Right forelimb (tissue), 1 donor: ENCODE measurements around the gene GPR137B.
"Not testable (repeated sequence)": the region's sequence is repeated elsewhere in the genome, so short reads cannot be mapped to it uniquely, and the experiment has no call there.

Experiments used
- DNase-seq: peaks from one replicate; pipeline ENCODE4 v3.0.0-alpha.2; 2018

GPR137B gene

DNA sequence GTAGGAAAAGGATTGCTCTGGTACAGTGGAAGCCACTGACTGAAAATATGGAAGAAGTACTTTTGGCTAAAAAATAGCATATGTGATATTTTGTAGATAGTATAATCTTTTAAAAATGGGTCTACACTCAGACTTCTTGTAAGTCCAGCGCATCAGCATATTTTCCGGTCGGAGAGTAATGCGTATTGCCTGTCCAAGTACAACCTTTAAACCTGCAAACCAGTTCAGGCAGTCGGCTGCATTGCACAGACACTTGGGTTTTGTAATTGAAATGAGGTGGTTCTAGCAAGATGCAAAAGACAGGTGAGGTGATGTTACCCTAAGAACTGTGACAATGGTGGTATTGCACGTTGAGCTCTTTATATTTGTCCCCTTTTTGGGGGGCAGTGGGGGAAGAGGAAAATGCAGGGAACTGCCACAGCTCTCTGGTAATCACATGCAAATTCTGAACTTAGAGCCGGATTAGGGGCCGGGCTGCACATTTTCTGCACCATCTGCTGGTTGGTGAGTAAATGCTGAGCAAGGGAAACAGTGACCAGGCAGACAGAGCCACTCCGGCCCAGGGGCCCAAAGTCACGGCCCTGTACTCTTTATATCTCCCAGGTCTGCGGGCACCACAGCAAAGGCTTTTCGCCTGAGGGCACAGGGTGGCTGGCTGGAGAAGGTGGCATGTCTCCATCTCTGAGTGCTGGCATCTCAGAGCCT is 2.3 kb downstream of the GPR137B start:
- DNase-seq: no peak

- DNase-seq: no peak
Measured at GRCh38 chr1:236147068-236147467, 4.7 kb downstream of the GPR137B start.

GRCh38 chr1:236147521-236148469 is 5.5 kb downstream of the GPR137B start:
- DNase-seq: no peak

GRCh38 chr1:236148470-236148845 is 6.1 kb downstream of the GPR137B start:
- DNase-seq: no peak

GRCh38 chr1:236149003-236149595 is 6.8 kb downstream of the GPR137B start:
- DNase-seq: no peak

DNA sequence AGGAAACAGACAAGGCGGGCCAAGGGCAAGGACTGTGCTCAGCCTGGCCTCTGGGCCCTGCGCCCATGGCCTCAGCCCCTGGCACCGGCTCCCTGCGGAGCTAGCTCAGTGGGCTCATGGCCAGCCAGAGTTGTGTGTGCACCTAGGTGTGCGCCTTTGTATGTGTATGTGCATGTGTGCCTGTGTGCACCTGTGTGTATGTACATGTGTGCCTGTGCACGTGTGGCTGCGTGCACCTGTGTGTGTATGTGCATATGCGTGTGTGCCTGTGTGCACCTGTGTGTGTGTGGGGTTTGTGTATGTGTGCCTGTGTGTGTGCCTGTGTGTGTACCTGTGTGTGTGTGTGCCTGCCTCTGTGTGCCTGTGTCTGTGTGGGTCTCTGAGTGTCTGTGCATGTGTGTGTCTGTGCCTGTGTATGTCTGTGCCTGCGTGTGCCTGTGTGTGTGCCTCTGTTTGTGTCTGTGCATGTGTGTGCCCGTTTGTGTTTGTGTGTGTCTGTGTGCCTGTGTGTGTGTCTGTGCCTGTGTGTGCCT is 7.4 kb downstream of the GPR137B start:
- DNase-seq: no peak

GRCh38 chr1:236150311-236150955 is 8.1 kb downstream of the GPR137B start:
- DNase-seq: no peak

GRCh38 chr1:236150986-236151385 is 8.6 kb downstream of the GPR137B start:
- DNase-seq: no peak

- DNase-seq: no peak
Measured at GRCh38 chr1:236151739-236152424, 9.5 kb downstream of the GPR137B start.

DNA sequence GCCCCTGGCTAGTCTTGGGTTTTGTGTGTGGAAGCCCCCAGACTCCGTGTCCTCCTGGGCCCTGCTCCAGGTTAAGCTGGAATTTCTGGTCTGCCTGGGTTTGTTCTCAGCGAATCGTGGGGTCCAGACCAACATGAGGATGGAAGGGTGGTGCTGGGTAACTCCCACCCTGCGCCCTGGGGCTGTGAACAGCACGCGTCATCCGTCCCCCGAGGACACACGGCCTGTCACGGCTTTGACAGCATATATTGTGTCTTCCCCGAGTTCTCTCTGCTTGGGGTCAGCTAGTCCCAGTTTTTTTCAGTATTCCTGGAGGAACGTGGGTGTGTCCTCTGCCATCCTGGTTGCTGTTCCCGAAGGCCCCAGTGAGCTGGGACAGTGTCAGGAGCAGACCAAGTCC is 11.8 kb downstream of the GPR137B start:
- no peak for DNase-seq

GRCh38 chr1:236154671-236155398 is 12.5 kb downstream of the GPR137B start:
- no peak for DNase-seq

DNA sequence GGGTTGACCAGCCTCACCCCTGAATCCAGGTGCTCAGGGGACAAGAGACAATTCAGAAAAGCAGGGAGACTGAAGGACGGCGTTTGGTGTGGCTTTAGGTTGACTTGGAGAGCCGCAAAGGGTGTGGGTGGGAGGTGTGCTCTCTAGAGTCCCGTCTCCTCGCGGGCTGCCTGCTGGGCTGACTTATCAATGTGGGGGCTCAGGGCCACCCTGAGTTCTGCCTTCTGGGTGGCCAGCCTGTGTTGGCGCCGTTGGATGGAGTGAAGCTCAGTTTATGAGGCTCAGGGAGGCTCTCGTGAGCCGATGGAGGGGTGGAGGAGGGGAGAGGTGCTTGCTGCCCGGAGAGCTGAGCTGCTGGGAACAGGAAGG is 13.0 kb downstream of the GPR137B start:
- DNase-seq: no peak

DNA sequence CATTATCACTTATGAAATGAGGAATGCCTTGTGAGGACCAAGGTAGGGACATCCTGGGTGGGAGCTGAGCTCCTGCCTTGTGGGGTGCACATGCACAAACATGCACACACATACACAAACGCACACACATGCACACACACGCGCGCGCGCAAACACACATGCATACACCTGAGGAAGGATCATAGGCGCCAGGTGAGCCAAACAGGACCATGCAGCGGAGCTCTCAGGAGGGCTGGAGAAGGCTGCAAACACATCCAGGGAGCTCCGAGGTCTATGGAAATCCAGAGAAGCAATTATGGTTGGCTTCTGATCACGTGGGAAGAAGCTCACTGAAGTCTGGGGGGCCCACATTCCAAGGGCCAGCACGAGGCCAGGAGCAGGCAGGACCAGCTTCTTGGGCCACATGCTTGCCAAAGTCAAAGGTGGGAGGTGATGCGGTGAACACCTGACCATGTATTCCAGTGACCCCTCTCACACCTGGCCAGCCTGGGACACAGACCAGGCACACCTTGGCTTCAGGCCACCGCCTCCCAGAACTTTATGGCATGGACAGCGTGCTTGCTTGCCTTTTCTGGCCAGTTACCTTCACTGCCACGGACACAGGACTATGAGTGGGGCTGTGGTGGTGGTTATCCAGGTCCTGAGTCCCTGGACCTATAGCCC is 13.6 kb downstream of the GPR137B start:
- DNase-seq: no peak

- DNase-seq: no peak
Measured at GRCh38 chr1:236156512-236157208, 14.3 kb downstream of the GPR137B start.

DNA sequence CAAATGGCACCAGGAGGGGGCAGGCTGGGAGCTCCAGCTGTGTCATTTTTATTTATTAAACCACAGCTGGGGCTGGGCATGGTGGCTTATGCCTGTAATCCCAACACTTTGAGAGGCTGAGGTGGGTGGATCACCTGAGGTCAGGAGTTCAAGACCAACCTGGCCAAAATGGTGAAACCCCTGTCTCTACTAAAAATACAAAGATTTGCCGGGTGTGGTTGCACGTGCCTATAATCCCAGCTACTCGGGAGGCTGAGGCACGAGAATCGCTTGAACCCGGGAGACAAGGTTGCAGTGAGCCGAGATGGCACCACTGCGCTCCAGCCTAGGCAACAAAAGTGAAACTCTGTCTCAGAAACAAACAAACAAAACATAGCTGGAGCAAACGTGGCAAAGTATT is 15.7 kb downstream of the GPR137B start:
- DNase-seq: not testable (repeated sequence)

DNA sequence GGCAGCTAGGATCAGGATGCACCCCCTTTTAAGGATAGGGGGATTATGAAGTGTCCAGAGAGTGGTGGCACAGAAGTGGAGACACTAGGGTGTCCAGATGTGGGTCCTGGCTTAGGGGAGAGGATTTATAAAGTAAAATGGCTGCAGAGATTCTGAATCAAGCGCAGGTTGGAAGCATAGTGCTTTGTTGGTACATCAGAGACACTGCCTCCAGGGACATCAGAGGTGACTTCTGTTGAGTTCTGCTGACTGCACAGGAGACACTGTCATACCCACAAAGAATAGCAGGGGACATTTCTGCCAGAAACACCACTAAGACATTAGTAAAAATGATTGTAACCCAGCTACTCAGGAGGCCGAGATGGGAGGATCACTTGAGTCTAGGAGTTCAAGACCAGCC is 16.4 kb downstream of the GPR137B start:
- DNase-seq: no peak

GRCh38 chr1:236159704-236160539 is 17.6 kb downstream of the GPR137B start:
- no peak for DNase-seq

GRCh38 chr1:236160540-236161127 is 18.3 kb downstream of the GPR137B start:
- DNase-seq: no peak

DNA sequence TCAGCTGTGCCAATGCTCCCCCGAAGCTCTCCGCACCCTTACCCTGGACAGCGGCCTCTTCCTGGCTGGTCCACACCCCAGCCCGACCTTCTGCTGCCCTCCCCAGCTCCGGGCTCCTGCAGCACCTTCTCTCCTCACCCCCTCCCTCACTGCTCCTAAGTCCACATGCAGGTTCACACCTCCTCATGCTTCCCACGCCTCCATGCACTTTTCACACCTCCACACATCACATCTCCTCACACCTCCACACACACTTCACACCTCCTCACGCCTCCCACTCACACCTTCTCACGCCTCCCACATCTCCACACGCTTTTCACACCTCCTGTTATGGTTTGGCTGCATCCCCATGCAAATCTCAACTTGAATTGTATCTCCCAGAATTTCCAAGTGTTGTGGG is 18.9 kb downstream of the GPR137B start:
- no peak for DNase-seq
